GM21447 (cell line): ENCODE results near the gene PCYT1B.
"Not testable (repeated sequence)": the region's sequence is repeated elsewhere in the genome, so short reads cannot be mapped to it uniquely, and the experiment has no call there.

Source experiments
- ATAC-seq: cut with Tn5 transposase; IDR thresholded peaks from one replicate; pipeline ENCODE4 v1.9.1; 2021; ENCODE audit not compliant: unreplicated experiment

PCYT1B gene

DNA sequence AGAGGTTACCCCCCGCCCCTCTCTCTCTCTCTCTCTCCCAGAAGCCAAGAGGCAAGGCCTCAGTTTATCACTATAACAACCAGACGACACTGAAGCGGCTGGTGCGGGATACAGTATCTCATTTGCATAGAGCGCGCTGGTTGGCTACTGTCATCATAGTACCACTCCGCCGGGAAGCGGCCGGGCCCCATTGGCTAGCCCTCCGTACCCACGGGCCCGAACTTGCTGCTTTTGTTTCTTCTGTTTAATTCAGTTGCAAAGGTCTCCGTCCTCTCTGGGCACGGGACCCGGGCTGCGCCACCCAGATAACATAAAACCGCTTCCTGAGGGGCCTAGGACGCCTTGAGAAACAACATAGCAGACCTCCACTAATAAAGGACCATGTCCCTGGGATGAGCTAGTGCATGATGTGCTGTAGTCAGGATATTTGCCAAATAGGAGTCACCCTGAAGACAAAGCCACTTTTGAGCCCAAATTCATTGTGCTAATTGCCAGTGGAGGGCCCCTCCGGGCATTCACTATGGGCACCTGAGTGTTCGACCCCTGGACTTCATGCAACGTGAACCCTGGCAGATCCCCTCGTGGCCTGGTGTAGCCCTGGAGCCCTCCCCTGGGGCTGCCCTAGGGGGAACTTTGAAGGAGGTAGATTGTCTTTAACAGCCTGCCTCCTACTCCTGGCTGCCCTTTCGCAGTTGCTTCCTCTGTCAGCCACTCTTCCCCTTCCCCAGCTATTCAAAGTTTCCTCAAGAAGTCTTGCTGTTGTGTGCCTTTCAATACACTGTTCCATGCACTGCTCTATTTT, at the start of gene PCYT1B:
PCYT1B (minus strand) TSS at position 91 of the 802 bp plus-strand sequence. CDS start 242 bp downstream, outside the sequence.
- ATAC-seq, result peak; percentile 87

DNA sequence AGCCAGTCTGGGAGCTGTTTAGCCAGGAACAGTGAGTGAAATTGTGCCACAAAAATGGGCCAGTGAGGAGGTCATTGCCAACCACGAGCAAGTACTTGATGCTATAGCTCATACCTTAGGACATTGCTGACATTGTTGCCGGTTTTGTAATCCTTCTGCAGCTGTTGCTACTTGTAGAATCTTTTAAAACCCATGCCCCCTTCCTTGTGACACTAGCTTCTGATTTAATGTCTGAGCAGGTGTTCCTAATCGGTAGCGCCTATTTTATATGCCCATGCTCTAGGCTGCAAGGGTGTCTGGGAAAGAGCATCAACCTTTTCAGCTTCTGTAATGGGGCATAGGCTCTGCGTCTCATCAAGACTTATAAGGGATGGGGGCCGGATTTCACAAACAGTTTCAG, 49.1 kb upstream of the PCYT1B start:
- no peak for ATAC-seq

DNA sequence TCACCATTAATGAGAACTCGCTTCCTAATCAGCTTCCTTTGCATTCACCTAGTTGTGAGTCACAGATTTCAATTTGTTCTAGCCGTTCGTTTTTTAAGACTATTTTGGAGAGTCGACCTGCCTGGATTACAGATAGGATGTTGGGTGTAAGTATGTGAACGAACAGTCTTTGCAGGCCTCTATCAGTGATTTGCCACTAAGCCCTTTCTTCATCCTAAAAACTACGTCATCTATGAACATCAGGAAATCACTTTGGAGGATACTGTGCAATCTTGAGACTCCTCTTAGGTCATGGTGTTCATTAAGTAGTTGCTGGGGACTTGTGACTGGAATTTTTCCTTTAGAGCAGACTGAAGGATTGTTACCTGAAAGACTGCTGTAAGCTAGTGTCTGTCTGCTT, 47.7 kb upstream of the PCYT1B start:
- no peak for ATAC-seq

DNA sequence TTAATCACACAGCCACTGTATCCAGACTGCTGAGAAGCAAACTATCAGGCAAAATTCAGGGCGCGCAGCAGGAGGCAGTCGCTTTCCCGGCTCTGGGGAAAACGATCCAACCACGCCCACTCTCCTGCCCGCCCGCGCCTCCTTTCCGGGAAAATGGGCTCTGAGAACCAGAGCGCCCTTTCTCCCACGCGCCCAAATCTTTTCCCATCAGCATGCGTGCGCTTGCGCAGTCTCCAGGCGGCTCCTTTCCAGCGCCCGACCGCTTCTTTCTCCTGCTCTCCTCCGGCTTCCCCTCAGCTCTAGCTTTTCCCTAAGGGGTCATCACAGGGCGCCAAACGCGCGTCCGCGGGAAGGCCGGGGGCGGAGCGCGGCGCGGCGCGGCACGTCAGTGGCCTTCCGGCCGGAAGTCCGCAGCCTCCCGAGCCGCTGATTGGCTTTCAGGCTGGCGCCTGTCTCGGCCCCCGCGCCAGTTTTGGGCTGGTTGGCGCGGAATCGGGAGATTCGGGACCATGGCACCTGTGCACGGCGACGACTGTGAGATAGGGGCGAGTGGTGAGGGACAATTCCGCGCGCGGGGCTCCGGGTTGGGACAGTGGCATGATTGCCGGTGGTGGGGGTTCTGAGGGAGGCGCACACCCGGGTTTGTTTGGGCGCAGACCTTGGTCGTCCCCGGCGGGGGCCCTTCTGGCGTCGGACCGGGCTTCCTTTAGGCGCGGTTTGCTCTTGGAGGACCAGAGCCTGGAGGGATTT, 46.5 kb upstream of the PCYT1B start, which contains the start of gene POLA1:
POLA1 (plus strand) TSS at position 466 of the 750 bp plus-strand sequence; CDS start at position 510, 44 bp downstream.
- peak; percentile 97 for ATAC-seq

DNA sequence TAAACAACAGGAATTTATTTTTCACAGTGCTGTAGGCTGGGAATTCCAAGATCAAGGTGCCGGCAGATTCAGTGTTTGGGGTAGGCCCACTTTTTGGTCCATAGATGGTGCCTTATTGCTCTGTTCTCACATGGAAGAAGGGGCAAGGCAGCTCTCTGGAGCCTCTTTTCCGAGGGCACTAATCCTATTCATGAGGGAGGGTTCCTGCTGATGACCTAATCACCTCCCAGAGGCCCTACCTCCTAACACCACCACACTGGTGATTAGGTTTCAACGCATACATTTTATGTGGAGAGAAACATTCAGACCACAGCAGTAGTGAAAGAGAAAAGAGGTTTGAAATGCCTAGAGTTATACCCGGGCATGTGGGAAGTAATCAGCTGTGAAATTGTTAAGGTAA, 45.2 kb upstream of the PCYT1B start:
- ATAC-seq, result no peak

DNA sequence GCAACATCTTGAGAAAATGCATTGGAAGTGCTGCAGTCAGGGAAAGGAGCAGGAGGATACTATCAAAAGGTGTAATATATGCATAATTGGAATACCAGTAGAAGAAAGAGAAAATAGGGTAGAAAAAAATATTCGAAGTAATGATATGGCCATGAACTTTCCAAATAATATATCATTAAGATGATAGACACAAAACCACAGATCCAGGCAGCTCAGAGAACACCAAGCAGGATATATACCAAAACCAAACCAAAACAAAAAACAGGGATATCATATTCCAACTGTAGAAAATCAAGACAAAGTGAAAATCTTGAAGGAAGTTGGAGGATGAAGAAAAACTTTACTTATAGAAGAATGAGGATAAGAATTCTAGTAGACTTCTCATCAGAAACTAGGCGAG, 36.9 kb upstream of the PCYT1B start:
- ATAC-seq, result no peak

DNA sequence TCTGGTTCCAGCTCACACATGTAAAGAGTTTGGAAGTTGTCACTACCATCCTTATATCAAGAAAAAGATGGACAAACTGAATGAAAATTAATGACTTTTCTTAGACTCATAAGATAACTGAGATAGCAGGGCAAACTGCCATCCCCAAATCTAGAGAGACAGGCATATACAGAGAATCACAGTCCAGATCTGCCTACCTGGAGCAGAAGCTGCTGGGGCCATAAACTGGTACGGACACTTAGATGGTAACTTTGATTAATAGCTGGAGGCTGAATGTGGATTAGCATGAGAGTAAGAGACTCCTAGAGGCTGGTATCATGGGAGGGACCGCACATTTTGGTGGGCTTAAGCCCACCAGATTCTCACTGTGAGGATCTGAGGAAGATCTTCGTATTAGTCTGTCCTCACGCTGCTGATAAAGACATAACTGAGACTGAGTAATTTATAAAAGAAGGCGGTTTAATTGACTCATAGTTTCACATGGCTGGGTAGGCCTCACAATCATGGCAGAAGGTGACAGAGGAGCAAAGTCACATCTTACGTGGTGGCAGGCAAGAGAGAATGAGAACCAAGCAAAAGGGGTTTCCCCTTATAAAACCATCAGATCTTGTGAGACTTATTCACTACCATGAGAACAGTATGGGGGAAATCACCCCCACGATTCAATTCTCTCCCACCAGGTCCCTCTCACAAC, 35.7 kb upstream of the PCYT1B start:
- ATAC-seq, result no peak

DNA sequence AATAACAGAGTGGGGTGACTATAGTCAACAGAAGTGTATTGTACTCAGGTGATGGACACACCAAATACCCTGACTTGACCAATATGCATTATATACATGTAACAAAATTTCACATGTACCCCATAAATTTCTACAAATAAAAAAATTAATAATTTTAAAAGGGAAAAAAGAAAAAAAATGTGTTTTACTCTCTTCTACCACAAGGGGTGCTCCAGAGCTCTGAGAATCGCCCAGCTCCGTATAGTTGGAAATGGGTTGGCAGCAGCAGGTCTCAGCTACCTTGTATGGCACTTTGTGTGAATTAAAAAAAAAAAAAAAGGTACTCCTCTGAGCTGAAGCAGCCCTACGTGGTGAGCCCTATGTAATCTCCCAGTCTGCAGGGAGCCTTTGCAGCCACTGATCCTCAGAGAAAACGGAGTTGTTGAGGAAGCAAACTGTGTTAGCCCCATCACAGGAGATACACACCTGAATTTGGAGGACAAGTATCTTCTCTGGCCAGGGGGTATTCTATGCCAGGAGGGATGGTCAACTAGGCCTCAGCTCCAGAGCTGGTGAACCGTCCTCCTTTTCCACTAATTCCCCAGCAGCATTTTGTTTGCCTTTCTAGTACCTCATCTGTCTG, 29.4 kb upstream of the PCYT1B start:
- ATAC-seq, result no peak

DNA sequence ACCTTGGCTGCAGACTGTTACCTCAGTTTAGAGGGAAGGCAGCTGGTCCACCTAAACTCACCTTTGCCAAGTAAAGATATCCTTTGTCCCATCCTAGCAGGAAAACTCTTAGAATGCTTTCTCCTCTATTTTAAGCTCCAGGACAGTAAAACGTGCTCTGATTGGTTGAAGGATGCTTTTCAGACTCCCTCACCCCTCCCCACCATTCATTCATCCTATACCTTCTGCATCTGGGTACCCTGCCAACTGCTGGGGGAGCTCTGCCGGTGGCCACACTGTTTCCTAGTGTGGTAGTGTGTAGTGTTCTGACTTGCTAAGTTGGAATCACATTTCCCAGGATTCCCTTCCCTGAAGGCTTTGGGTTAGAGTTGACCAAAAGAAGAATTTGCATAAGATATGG, 26.3 kb upstream of the PCYT1B start:
- ATAC-seq, result no peak

DNA sequence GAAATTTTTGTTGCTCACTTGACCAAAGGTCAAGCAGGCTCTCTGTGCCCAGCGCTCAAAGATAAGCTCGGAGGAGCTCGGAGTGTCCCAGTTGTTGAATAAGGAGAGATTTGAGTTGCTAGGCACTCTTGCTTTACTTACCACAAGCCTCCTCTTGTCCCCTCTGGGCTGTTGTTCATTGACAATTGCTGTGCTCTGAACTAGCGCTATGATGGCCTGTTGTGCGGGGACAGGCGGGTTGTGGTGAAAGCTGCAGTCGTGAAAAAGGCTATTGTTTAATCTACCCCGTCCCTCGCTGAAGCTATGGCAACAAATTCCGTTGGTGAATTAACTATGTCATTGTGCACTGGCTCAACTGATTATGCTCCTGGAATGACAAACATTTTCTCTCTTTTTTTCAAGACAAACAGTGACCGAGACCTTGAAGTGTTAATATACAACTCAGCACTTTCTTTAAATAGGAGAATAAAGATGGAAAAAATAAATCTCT, 25.6 kb upstream of the PCYT1B start:
- ATAC-seq, result no peak

DNA sequence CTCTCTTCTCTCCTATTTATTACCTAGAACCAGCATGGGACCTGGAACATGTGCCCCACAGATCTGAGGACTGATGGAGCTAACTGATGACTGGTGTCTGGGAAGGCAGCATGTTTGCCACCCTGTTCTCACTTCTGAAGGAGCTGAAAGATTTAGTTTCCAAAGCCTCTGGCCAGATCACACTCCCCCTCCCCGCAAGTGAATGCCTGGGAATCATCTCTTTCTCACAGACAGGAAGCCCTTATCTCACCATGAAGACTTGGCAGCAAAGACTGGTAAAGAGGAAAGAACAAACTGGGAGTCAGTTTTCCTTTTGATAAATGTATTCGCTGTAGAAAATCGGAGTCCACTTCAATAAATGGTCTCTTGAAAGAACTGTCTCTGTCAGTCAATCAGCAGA, 21.0 kb upstream of the PCYT1B start:
- no peak for ATAC-seq

DNA sequence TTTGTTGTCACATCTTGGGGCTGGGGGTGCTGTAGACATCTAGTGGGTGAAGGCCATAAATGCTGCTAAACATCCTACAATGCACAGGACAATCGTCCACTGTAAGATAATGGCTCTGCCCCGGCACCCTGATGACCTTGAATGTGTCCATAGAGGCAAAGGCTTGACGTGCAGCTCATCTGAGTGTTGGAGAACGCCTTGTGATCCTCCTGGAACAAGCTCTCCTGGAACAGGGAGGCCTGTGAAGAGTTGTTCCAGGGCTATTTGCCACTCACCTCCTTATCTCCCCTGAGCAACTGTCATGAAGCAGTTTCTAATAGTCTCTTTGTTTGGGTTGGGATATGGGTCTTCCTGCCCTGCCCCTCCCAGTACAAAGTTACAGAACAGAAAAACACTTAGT, 15.2 kb upstream of the PCYT1B start:
- no peak for ATAC-seq

DNA sequence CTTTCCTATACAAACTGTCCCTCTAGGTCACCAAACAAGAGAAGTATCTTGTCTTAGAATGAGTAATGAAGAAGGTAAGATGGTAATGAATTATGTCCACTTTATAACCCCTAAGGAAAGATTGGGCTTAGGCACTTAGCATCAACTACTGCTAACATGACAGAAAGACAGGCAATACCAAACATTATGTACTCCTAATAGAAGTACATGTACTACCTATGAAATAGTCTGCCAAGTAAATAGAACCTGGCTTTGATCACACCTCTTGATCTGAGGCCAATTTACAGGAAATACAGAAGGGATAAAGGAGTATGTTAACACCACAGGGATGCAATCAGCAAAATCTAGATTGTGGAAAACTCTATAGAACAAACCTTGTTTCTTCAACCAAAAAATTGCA, 14.1 kb upstream of the PCYT1B start:
- no peak for ATAC-seq

DNA sequence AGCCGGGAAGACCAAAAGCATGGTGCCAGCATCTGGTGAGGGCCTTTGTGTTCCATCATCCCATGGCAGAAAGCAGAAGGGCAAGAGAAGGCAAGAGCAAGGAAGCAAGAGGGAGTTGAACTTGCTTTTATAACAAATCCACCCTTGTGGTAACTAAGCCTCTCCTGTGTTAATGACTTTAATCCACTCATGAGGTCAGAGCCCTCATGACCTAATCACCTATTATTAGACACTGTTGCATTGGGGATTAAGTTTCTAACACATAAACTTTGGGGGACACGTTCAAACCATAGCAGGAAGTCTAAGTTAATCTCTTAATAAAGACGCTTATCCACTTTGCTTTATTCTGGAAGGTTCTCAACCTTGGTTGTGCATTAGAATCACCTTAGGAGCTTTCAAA, 12.5 kb upstream of the PCYT1B start:
- no peak for ATAC-seq

DNA sequence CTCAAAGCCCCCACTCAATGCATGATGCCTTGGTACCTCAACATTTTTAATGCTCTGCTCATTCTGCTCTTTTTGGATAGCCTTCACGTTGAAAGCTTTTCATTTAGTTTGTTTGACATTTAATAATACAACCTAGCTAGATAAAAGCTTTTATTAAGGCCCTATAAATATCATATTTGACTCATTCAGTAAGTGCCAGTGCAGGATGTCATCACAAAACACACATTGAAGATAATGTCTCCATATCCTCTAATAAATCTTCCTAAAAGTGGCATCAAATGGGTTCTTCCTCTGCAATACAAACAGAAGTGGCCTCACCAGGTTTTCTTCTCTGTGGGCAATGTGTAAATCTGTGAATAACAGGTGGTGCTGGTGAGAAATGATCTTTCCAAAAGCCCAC, 12.0 kb upstream of the PCYT1B start:
- no peak for ATAC-seq

DNA sequence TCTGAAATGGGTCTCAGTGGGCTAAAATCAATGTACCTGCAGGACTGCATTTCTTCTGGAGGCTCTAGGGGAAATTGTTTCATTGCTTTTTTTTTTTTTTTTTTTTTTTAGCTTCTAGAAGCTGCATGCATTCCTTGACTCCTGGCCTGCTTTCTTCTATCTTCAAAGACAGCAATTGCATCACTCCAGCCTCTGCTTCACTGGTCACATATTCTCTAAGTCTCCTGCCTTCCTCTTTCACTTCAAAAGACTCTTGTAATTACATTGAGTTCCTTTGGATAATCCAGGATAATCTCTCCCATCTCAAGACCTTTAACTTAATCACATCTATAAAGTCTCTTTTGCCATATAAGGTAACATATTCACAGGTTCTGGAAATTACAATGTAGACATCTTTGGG, 11.3 kb upstream of the PCYT1B start:
- no peak for ATAC-seq

DNA sequence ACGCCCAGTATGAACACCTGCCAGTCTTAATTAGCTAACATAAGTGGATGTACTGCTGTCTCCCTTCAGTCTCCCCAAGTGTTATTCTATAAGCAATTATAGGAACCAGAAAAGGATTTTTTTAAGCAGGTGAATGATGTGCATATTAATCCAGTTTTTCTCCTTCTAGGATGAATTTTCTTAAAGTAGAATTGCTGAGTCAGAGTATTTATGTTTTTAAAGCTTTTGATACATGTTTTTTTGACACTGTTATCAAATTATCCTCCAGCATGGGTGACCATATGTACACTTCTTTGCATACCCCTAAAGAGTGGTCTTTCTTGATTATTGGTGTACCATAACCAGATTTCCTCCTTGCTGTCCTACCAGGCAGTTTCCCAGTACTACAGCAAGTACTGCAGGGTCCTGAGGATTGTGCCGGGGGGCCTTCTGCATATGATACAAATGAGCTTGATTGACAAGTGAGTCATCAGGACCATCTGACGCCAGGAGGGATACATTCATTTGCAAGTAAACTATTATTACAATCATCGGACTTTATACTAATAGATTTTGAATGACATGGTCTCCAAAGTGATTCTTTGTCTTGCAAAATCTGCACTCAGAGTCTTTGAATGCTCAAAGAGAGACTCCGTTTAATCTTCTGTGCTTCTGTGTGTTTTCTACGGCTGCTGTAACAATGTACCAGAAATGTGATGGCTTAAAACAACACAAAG, 10.7 kb upstream of the PCYT1B start:
- no peak for ATAC-seq

DNA sequence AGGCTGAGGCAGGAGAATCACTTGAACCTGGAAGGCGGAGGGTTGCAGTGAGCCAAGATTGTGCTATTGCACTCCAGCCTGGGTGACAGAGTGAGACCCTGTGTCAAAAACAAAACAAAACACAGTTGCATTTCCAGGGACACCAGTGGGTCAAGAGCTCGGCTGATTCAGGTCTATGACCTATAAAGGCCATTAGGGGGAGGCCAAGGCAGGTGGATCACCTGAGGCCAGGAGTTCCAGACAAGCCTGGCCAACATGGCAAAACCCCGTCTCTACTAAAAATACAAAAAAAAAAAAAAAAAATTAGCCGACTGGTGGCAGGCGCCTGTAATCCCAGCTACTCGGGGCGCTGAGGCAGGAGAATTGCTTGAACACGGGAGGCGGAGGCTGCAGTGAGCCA, 8.5 kb upstream of the PCYT1B start:
- ATAC-seq, result not testable (repeated sequence)

DNA sequence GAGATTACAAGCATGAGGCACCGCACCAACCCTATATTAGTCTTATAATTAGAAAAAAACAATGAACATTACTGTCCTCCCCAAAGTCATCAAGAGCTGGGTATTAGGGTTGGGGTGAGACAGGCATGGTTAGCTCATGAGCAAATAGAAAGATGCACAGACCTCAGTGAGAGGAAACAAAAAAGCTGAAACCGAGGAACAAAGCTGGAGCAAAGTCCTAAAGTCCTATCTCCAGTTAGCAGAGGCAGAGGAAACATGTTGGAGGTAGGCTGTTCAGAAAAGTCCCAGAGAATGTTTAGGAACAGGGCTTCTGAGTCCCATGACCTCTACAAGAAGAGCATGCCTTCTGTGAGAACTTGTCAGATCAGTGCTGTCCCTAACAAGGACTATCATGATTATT, 4.6 kb upstream of the PCYT1B start:
- ATAC-seq, result no peak

DNA sequence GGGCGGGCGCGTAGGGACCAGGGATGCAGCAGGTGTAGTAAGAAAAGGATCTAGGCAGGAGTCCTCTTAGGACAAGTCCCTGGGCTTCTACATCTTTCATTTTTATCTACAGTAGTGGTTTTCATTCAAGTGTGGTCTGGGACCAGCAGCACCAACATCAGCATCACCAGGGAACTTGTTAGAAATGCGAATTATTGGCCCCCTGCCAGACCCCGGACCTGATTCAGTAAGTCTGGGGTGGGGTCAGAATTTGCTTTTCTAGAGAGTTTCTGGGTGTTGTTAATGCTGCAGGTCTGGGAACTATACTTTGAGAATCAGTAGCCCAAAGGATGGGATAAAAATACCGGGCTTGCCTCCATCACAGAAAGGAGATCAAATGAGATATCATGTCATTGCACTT, 1.3 kb upstream of the PCYT1B start:
- ATAC-seq, result no peak
